GM18502 (cell line): ENCODE results near the gene SERTAD1.
"Not testable (repeated sequence)": the region's sequence is repeated elsewhere in the genome, so short reads cannot be mapped to it uniquely, and the experiment has no call there.

ENCODE experiments used
- ATAC-seq: cut with Tn5 transposase; IDR thresholded peaks from one replicate; pipeline ENCODE4 v1.9.1; 2021; ENCODE audit warnings: mild to moderate bottlenecking; ENCODE audit not compliant: unreplicated experiment, poor library complexity

The SERTAD1 gene

GRCh38 chr19:40425450-40426287 is at the start of gene SERTAD1:
Gene SERTAD1, minus strand, starts transcription at chr19:40425992. Its CDS starts 2,446 bp downstream, at chr19:40423546.
- ATAC-seq: peak; percentile 75

GRCh38 chr19:40474737-40475136 is 48.9 kb upstream of the SERTAD1 start:
- no peak for ATAC-seq

GRCh38 chr19:40472516-40472915 is 46.7 kb upstream of the SERTAD1 start:
- no peak for ATAC-seq

GRCh38 chr19:40471111-40471510 is 45.3 kb upstream of the SERTAD1 start:
- no peak for ATAC-seq

GRCh38 chr19:40469011-40469410 is 43.2 kb upstream of the SERTAD1 start:
- no peak for ATAC-seq

GRCh38 chr19:40466985-40467734 is 41.4 kb upstream of the SERTAD1 start, which contains the start of gene SPTBN4:
Gene SPTBN4, plus strand, starts transcription at chr19:40467001. Its CDS starts 5,621 bp downstream, at chr19:40472622.
- ATAC-seq: no peak

GRCh38 chr19:40466219-40466984 is 40.6 kb upstream of the SERTAD1 start:
- ATAC-seq: peak; percentile 26

- peak; percentile 87 for ATAC-seq
Observed at GRCh38 chr19:40465557-40466218, 39.9 kb upstream of the SERTAD1 start, which contains the start of gene BLVRB. Gene BLVRB, minus strand, starts transcription at chr19:40465745. Its CDS starts 57 bp downstream, at chr19:40465688.

GRCh38 chr19:40465025-40465556 is 39.3 kb upstream of the SERTAD1 start:
- ATAC-seq: no peak

GRCh38 chr19:40464059-40465024 is 38.5 kb upstream of the SERTAD1 start:
- no peak for ATAC-seq

- ATAC-seq: not testable (repeated sequence)
Observed at GRCh38 chr19:40463587-40464037, 37.8 kb upstream of the SERTAD1 start.

GRCh38 chr19:40461669-40462221 is 36.0 kb upstream of the SERTAD1 start:
- no peak for ATAC-seq

- ATAC-seq: no peak
Observed at GRCh38 chr19:40460185-40460584, 34.4 kb upstream of the SERTAD1 start.

GRCh38 chr19:40458597-40458974 is 32.8 kb upstream of the SERTAD1 start:
- ATAC-seq: no peak

GRCh38 chr19:40457953-40458596 is 32.3 kb upstream of the SERTAD1 start:
- ATAC-seq: no peak

- no peak for ATAC-seq
Observed at GRCh38 chr19:40457048-40457447, 31.3 kb upstream of the SERTAD1 start.

- not testable (repeated sequence) for ATAC-seq
Observed at GRCh38 chr19:40453943-40454342, 28.2 kb upstream of the SERTAD1 start.
